MM.1S (cell line): ENCODE measurements around the gene CNGA1.

Source experiments
- CTCF ChIP-seq: fragments of 300-600 bp; sonication (generic); IDR thresholded peaks from 2 replicates; pipeline ENCODE4 v1.5.1; 2016; ENCODE audit warnings: antibody characterized with exemption, low read length, mixed read lengths
- EZH2 ChIP-seq: fragments of 300-600 bp; sonication (generic); optimal IDR thresholded peaks from 2 replicates; pipeline ENCODE3; 2017; ENCODE audit warnings: low read depth, mild to moderate bottlenecking, antibody characterized with exemption, low read length, mixed read lengths
- EZH2phosphoT487 ChIP-seq: fragments of 300-600 bp; sonication (generic); IDR thresholded peaks from 2 replicates; pipeline ENCODE4 v1.6.1; 2018; ENCODE audit warnings: antibody characterized with exemption, low read length

- TF ChIP-seq CTCF (no peak), EZH2 (no peak), EZH2phosphoT487 (no peak)
Observed at GRCh38 chr4:48065587-48066052, 49.1 kb upstream of the CNGA1 start.
